ENCODE measurements around the gene KRT1.

Gene KRT1

GRCh38 chr12:52681526-52682380 lies 1.5 kb upstream of the KRT1 start:
- Histone ChIP-seq H3K4me1 (ENCODE audit: control insufficient read depth, insufficient read depth, low read length) (no peaks in the 10 kb centered on the region), H3K4me2 (ENCODE audit: low read length) (no peak overlapping the region), H3K9ac (ENCODE audit: low read depth, low read length) (no peak overlapping the region), H3K27me3 (ENCODE audit: control insufficient read depth, insufficient read depth, low read length) (peaks cover 80% of the 10 kb centered on the region), H3K9me3 (replicated peaks; ENCODE audit: low read length) (no peaks in the 10 kb centered on the region), H3K4me3 (ENCODE audit: low read length) (no peak overlapping the region), H3K36me3 (ENCODE audit: insufficient read depth, low read length) (no peaks in the 10 kb centered on the region)

GRCh38 chr12:52679875-52680274 lies 332 bp downstream of the KRT1 start:
- Histone ChIP-seq H3K36me3 (ENCODE audit: insufficient read depth, low read length) (no peaks in the 10 kb centered on the region), H3K9ac (ENCODE audit: low read depth, low read length) (no peak overlapping the region), H3K4me3 (ENCODE audit: low read length) (no peak overlapping the region), H3K4me1 (ENCODE audit: control insufficient read depth, insufficient read depth, low read length) (no peaks in the 10 kb centered on the region), H3K9me3 (replicated peaks; ENCODE audit: low read length) (no peaks in the 10 kb centered on the region), H3K27me3 (ENCODE audit: control insufficient read depth, insufficient read depth, low read length) (peaks cover 66% of the 10 kb centered on the region), H3K4me2 (ENCODE audit: low read length) (no peak overlapping the region)

- no peaks in the 10 kb centered on the region for H3K4me1 ChIP-seq (ENCODE audit: control insufficient read depth, insufficient read depth, low read length)
- no peak overlapping the region for H3K4me3 ChIP-seq (ENCODE audit: low read length)
- H3K9me3 ChIP-seq (replicated peaks; ENCODE audit: low read length), result no peaks in the 10 kb centered on the region
- H3K36me3 ChIP-seq (ENCODE audit: insufficient read depth, low read length), result no peaks in the 10 kb centered on the region
- H3K27me3 ChIP-seq (ENCODE audit: control insufficient read depth, insufficient read depth, low read length), result peaks cover 67% of the 10 kb centered on the region
- H3K4me2 ChIP-seq (ENCODE audit: low read length), result no peak overlapping the region
- no peak overlapping the region for H3K9ac ChIP-seq (ENCODE audit: low read depth, low read length)
Measured at GRCh38 chr12:52677671-52678070, 2.5 kb downstream of the KRT1 start.

GRCh38 chr12:52677126-52677525 lies 3.1 kb downstream of the KRT1 start:
- Histone ChIP-seq H3K4me2 (ENCODE audit: low read length) (no peak overlapping the region), H3K9me3 (replicated peaks; ENCODE audit: low read length) (no peaks in the 10 kb centered on the region), H3K4me1 (ENCODE audit: control insufficient read depth, insufficient read depth, low read length) (no peaks in the 10 kb centered on the region), H3K9ac (ENCODE audit: low read depth, low read length) (no peak overlapping the region), H3K36me3 (ENCODE audit: insufficient read depth, low read length) (no peaks in the 10 kb centered on the region), H3K4me3 (ENCODE audit: low read length) (no peak overlapping the region), H3K27me3 (ENCODE audit: control insufficient read depth, insufficient read depth, low read length) (peaks cover 67% of the 10 kb centered on the region)

GRCh38 chr12:52676163-52676562 lies 4.0 kb downstream of the KRT1 start:
- Histone ChIP-seq H3K9me3 (replicated peaks; ENCODE audit: low read length) (no peaks in the 10 kb centered on the region), H3K36me3 (ENCODE audit: insufficient read depth, low read length) (no peaks in the 10 kb centered on the region), H3K4me2 (ENCODE audit: low read length) (no peak overlapping the region), H3K27me3 (ENCODE audit: control insufficient read depth, insufficient read depth, low read length) (peaks cover 70% of the 10 kb centered on the region), H3K4me1 (ENCODE audit: control insufficient read depth, insufficient read depth, low read length) (no peaks in the 10 kb centered on the region), H3K4me3 (ENCODE audit: low read length) (no peak overlapping the region), H3K9ac (ENCODE audit: low read depth, low read length) (no peak overlapping the region)

- Histone ChIP-seq H3K27me3 (ENCODE audit: control insufficient read depth, insufficient read depth, low read length) (peaks cover 68% of the 10 kb centered on the region), H3K4me2 (ENCODE audit: low read length) (no peak overlapping the region), H3K4me3 (ENCODE audit: low read length) (no peak overlapping the region), H3K9ac (ENCODE audit: low read depth, low read length) (no peak overlapping the region), H3K4me1 (ENCODE audit: control insufficient read depth, insufficient read depth, low read length) (no peaks in the 10 kb centered on the region), H3K9me3 (replicated peaks; ENCODE audit: low read length) (no peaks in the 10 kb centered on the region), H3K36me3 (ENCODE audit: insufficient read depth, low read length) (no peaks in the 10 kb centered on the region)
Measured at GRCh38 chr12:52675301-52675701, 4.9 kb downstream of the KRT1 start.

GRCh38 chr12:52674433-52674775 lies 5.8 kb downstream of the KRT1 start:
- Histone ChIP-seq H3K9me3 (replicated peaks; ENCODE audit: low read length) (no peaks in the 10 kb centered on the region), H3K4me3 (ENCODE audit: low read length) (no peak overlapping the region), H3K9ac (ENCODE audit: low read depth, low read length) (no peak overlapping the region), H3K27me3 (ENCODE audit: control insufficient read depth, insufficient read depth, low read length) (peaks cover 67% of the 10 kb centered on the region), H3K36me3 (ENCODE audit: insufficient read depth, low read length) (no peaks in the 10 kb centered on the region), H3K4me2 (ENCODE audit: low read length) (no peak overlapping the region), H3K4me1 (ENCODE audit: control insufficient read depth, insufficient read depth, low read length) (no peaks in the 10 kb centered on the region)

GRCh38 chr12:52673713-52674432 lies 6.3 kb downstream of the KRT1 start:
- Histone ChIP-seq H3K27me3 (ENCODE audit: control insufficient read depth, insufficient read depth, low read length) (peaks cover 64% of the 10 kb centered on the region), H3K4me1 (ENCODE audit: control insufficient read depth, insufficient read depth, low read length) (no peaks in the 10 kb centered on the region), H3K4me3 (ENCODE audit: low read length) (no peak overlapping the region), H3K9me3 (replicated peaks; ENCODE audit: low read length) (no peaks in the 10 kb centered on the region), H3K36me3 (ENCODE audit: insufficient read depth, low read length) (no peaks in the 10 kb centered on the region), H3K9ac (ENCODE audit: low read depth, low read length) (no peak overlapping the region), H3K4me2 (ENCODE audit: low read length) (no peak overlapping the region)

- H3K4me2 ChIP-seq (ENCODE audit: low read length), result no peak overlapping the region
- H3K9ac ChIP-seq (ENCODE audit: low read depth, low read length), result no peak overlapping the region
- H3K27me3 ChIP-seq (ENCODE audit: control insufficient read depth, insufficient read depth, low read length), result peaks cover 58% of the 10 kb centered on the region
- H3K36me3 ChIP-seq (ENCODE audit: insufficient read depth, low read length), result no peaks in the 10 kb centered on the region
- no peak overlapping the region for H3K4me3 ChIP-seq (ENCODE audit: low read length)
- H3K4me1 ChIP-seq (ENCODE audit: control insufficient read depth, insufficient read depth, low read length), result no peaks in the 10 kb centered on the region
- H3K9me3 ChIP-seq (replicated peaks; ENCODE audit: low read length), result no peaks in the 10 kb centered on the region
Measured at GRCh38 chr12:52673217-52673616, 7.0 kb downstream of the KRT1 start.

GRCh38 chr12:52672321-52672933 lies 7.8 kb downstream of the KRT1 start:
- no peak overlapping the region for H3K4me2 ChIP-seq (ENCODE audit: low read length)
- H3K4me1 ChIP-seq (ENCODE audit: control insufficient read depth, insufficient read depth, low read length), result no peaks in the 10 kb centered on the region
- peaks cover 57% of the 10 kb centered on the region for H3K27me3 ChIP-seq (ENCODE audit: control insufficient read depth, insufficient read depth, low read length)
- no peak overlapping the region for H3K4me3 ChIP-seq (ENCODE audit: low read length)
- H3K36me3 ChIP-seq (ENCODE audit: insufficient read depth, low read length), result no peaks in the 10 kb centered on the region
- no peaks in the 10 kb centered on the region for H3K9me3 ChIP-seq (replicated peaks; ENCODE audit: low read length)
- no peak overlapping the region for H3K9ac ChIP-seq (ENCODE audit: low read depth, low read length)

GRCh38 chr12:52670961-52671360 lies 9.2 kb downstream of the KRT1 start:
- no peak overlapping the region for H3K4me3 ChIP-seq (ENCODE audit: low read length)
- no peak overlapping the region for H3K4me2 ChIP-seq (ENCODE audit: low read length)
- no peaks in the 10 kb centered on the region for H3K9me3 ChIP-seq (replicated peaks; ENCODE audit: low read length)
- H3K4me1 ChIP-seq (ENCODE audit: control insufficient read depth, insufficient read depth, low read length), result no peaks in the 10 kb centered on the region
- H3K27me3 ChIP-seq (ENCODE audit: control insufficient read depth, insufficient read depth, low read length), result peaks cover 59% of the 10 kb centered on the region
- no peak overlapping the region for H3K9ac ChIP-seq (ENCODE audit: low read depth, low read length)
- no peaks in the 10 kb centered on the region for H3K36me3 ChIP-seq (ENCODE audit: insufficient read depth, low read length)

All from skeletal muscle satellite cell (primary cell).